K562 (cell line): ENCODE measurements around the gene NAT9. TPM values are rescaled to one million over a fixed set of nuclear protein-coding genes. Genes with fewer than 3 reads are reported as not detected.

Experiments
- ATAC-seq: fragments of 200-7000 bp; cut with Tn5 transposase; 3 replicates; pipeline ENCODE4 v1.9.1; 2020; ENCODE audit warnings: moderate library complexity
- BruUV-seq: library from RNA; stranded (reverse); fragments of 400-500 nt; replicated peaks from 2 replicates; lab custom pipeline; 2021; lab: Mats Ljungman, UMichigan
- CTCF ChIA-PET: fragments of 300-600 bp; formaldehyde crosslinking; extraction: SDS; loops from one replicate; lab custom pipeline; 2021; ENCODE audit warnings: low intra/inter-chr PET ratio; lab: Yijun Ruan, JAX
- POLR2A ChIA-PET: fragments of 300-600, 350-650 bp; sonication (Branson Sonifier 250); formaldehyde crosslinking; extraction: SDS; loops from one replicate; lab custom pipeline; 2021; ENCODE audit warnings: antibody characterized with exemption, inconsistent platforms; lab: Yijun Ruan, JAX
- DNase-seq, 4 experiments: peaks; one replicate each; pipeline versions ENCODE4 v3.0.0 to v3.0.0-alpha.2; 2011 to 2018; ENCODE audit warnings: low spot score in 3 of 4, mixed read lengths in 3 of 4; ENCODE audit errors: extremely low read depth in 1 of 4
- FAIRE-seq: peaks from 2 replicates; lab custom pipeline; 2011; peaks lifted over from hg19 to GRCh38; lab: Jason Lieb, UNC
- H2AFZ ChIP-seq: 2 replicates; pipeline ENCODE4 v1.6.0; 2011; ENCODE audit warnings: low read depth, low read length, control low read depth, inconsistent platforms
- H3K27ac ChIP-seq: fragments of 200-600 bp; 3 replicates; pipeline ENCODE4 v1.8.0; 2011; ENCODE audit warnings: low read depth, mild to moderate bottlenecking, control low read depth, inconsistent platforms, low read length, moderate library complexity, mixed read lengths; ENCODE audit errors: extremely low read depth
- H3K27me3 ChIP-seq, 2 experiments: fragments of 300-600 bp in 1 of 2; 2 replicates in 1 of 2; 3 replicates in 1 of 2; pipeline versions ENCODE4 v1.6.0 to v1.8.0; 2011; ENCODE audit warnings: inconsistent platforms in 2 of 2, low read length in 2 of 2, mild to moderate bottlenecking in 1 of 2, mixed read lengths in 1 of 2, moderate library complexity in 1 of 2; ENCODE audit not compliant: control insufficient read depth in 2 of 2, insufficient read depth in 2 of 2
- H3K36me3 ChIP-seq: fragments of 300-600 bp; 3 replicates; pipeline ENCODE4 v1.8.0; 2011; ENCODE audit warnings: mild to moderate bottlenecking, low read length, inconsistent platforms; ENCODE audit not compliant: control insufficient read depth, insufficient read depth
- H3K4me1 ChIP-seq, 2 experiments: fragments of 200-600 bp in 1 of 2; replicated peaks in 1 of 2; 2 replicates in 1 of 2; 3 replicates in 1 of 2; pipeline versions ENCODE4 v1.5.1 to v1.8.0; 2011; ENCODE audit warnings: inconsistent platforms in 2 of 2, low read length in 2 of 2, mild to moderate bottlenecking in 1 of 2, mixed read lengths in 1 of 2, moderate library complexity in 1 of 2; ENCODE audit not compliant: control insufficient read depth in 2 of 2, insufficient read depth in 2 of 2
- H3K4me2 ChIP-seq: 2 replicates; pipeline ENCODE4 v1.6.1; 2011; ENCODE audit warnings: low read length, control low read depth, inconsistent platforms, mixed read lengths; ENCODE audit not compliant: insufficient read depth
- H3K4me3 ChIP-seq: fragments of 200-600 bp; sonication (generic), shearing (Covaris generic); 2 replicates; pipeline ENCODE4 v1.5.1; 2016; ENCODE audit warnings: control low read depth, inconsistent platforms
- H3K79me2 ChIP-seq: fragments of 200-600 bp; 3 replicates; pipeline ENCODE4 v1.8.0; 2011; ENCODE audit warnings: low read length, inconsistent platforms; ENCODE audit not compliant: control insufficient read depth, insufficient read depth
- H3K9ac ChIP-seq, 2 experiments: 2 replicates each; pipeline versions ENCODE4 v1.6.0 to v1.6.1; 2011; ENCODE audit warnings: low read depth in 2 of 2, low read length in 2 of 2, control low read depth in 1 of 2, inconsistent platforms in 1 of 2, mild to moderate bottlenecking in 1 of 2, mixed read lengths in 1 of 2; ENCODE audit not compliant: insufficient read depth in 1 of 2
- H3K9me1 ChIP-seq: one replicate; pipeline ENCODE4 v1.6.0; 2011; ENCODE audit warnings: inconsistent platforms, mild to moderate bottlenecking, low read length, moderate library complexity; ENCODE audit not compliant: control insufficient read depth, insufficient read depth
- H3K9me3 ChIP-seq: replicated peaks from 2 replicates; pipeline ENCODE4 v1.5.1; 2011; ENCODE audit warnings: low read depth, low read length, inconsistent platforms; ENCODE audit not compliant: control insufficient read depth, insufficient read depth
- H4K20me1 ChIP-seq: replicated peaks from 2 replicates; pipeline ENCODE4 v1.6.1; 2011; ENCODE audit warnings: low read length, inconsistent platforms, mixed read lengths; ENCODE audit not compliant: control insufficient read depth, insufficient read depth
- CBX3 ChIP-seq, 2 experiments: IDR thresholded peaks; 1 replicate in 1 of 2; 2 replicates in 1 of 2; pipeline ENCODE4 v1.6.1; 2012; ENCODE audit warnings: inconsistent platforms in 2 of 2, low read length in 2 of 2, borderline replicate concordance in 1 of 2, control low read depth in 1 of 2
- GATA2 ChIP-seq: sonication (generic); formaldehyde crosslinking; IDR thresholded peaks from 2 replicates; pipeline ENCODE4 v1.4.0; 2020; ENCODE audit warnings: mild to moderate bottlenecking, missing genetic modification reagents
- IRF1 ChIP-seq: sonication (generic); formaldehyde crosslinking; IDR thresholded peaks from 2 replicates; pipeline ENCODE4 v1.8.0; 2022; ENCODE audit warnings: missing genetic modification reagents, mild to moderate bottlenecking, borderline replicate concordance
- MCM7 ChIP-seq, 2 experiments: fragments of 450-650 bp; IDR thresholded peaks; 2 replicates each; pipeline ENCODE4 v1.6.1; 2016 to 2018
- PHB2 ChIP-seq: fragments of 450-650 bp; IDR thresholded peaks from 2 replicates; pipeline ENCODE4 v1.6.1; 2017; ENCODE audit warnings: low read depth
- RUNX1 ChIP-seq: sonication (generic); IDR thresholded peaks from 2 replicates; pipeline ENCODE4 v1.6.1; 2016; ENCODE audit warnings: antibody characterized with exemption, low read depth
- ZFP1 ChIP-seq: fragments of 450-650 bp; formaldehyde crosslinking; IDR thresholded peaks from 2 replicates; pipeline ENCODE4 v1.4.0; 2020; ENCODE audit warnings: mild to moderate bottlenecking, mixed read lengths
- ZMIZ1 ChIP-seq, 2 experiments: fragments of 150-350 bp in 1 of 2; IDR thresholded peaks; 2 replicates each; pipeline ENCODE4 v1.6.1; 2012 to 2016; ENCODE audit warnings: low read depth in 2 of 2, low read length in 2 of 2, mild to moderate bottlenecking in 1 of 2, moderate library complexity in 1 of 2
- ZNF253 ChIP-seq: fragments of 250-450 bp; sonication (Bioruptor Pico); conservative IDR thresholded peaks from 2 replicates; pipeline ENCODE4 v1.6.1; 2021; ENCODE audit warnings: mild to moderate bottlenecking
- ZNF436 ChIP-seq: fragments of 250-450, 450-650 bp; sonication (Bioruptor Pico); formaldehyde crosslinking; IDR thresholded peaks from 2 replicates; pipeline ENCODE4 v1.7.0; 2020; ENCODE audit warnings: mild to moderate bottlenecking
- ZNF589 ChIP-seq: fragments of 200-800 bp; sonication (Bioruptor generic); IDR thresholded peaks from 2 replicates; pipeline ENCODE4 v1.6.1; 2016; ENCODE audit warnings: low read depth, missing genetic modification characterization, missing compliant biosample characterization
- ZNF740 ChIP-seq, 3 experiments: fragments of 200-800 bp in 1 of 3; sonication (Bioruptor generic) in 1 of 3; sonication (generic) in 1 of 3; formaldehyde crosslinking in 1 of 3; IDR thresholded peaks; 2 replicates each; pipeline versions ENCODE4 v1.6.1 to v1.8.0; 2016 to 2022; ENCODE audit warnings: mild to moderate bottlenecking in 2 of 3, missing compliant biosample characterization in 2 of 3, missing genetic modification characterization in 2 of 3, missing genetic modification reagents in 1 of 3
- WGBS: fragments of 100-300 bp; shearing (Covaris generic); methylation state at CpG from one replicate; pipeline ENCODE4 v1.1.6; 2016; ENCODE audit warnings: low coverage, mixed read lengths; ENCODE audit not compliant: insufficient coverage; ENCODE audit errors: missing lambda C conversion rate; 5-methylcytosine and 5-hydroxymethylcytosine counted together
- in situ Hi-C: fragments of 300-500 bp; cut with MboI; formaldehyde crosslinking; loops from 4 replicates; pipeline ENCODE4 v1.15.0; 2018; ENCODE audit warnings: inconsistent platforms, mixed read lengths
- intact Hi-C: fragments of 100-400 bp; cut with micrococcal nuclease; formaldehyde crosslinking; loops from 2 replicates; pipeline ENCODE4 v1.14.2; 2022
- polyA plus RNA-seq, 8 experiments: library from polyadenylated mRNA; depleted of rRNA in 4 of 8; stranded (reverse) in 5 of 8; unstranded in 3 of 8; fragments of >200 nt; fragmentation: Nextera tagmentation in 2 of 8; fragmentation: Illumina TruSeq in 1 of 8; extraction: Ambion mirVana in 2 of 8; extraction: Trizol in 1 of 8; gene quantifications; 2 replicates each; pipeline versions ENCODE4 v1.2.1 to v1.2.3, GENCODE V29; 2011 to 2014; ENCODE audit warnings: inconsistent platforms in 1 of 8, missing spikeins in 1 of 8
- total RNA-seq, 7 experiments: library from RNA; depleted of rRNA in 6 of 7; stranded (reverse); fragments of >200 nt in 6 of 7; fragmentation: Illumina TruSeq in 2 of 7; extraction: Trizol in 2 of 7; gene quantifications; 2 replicates each; pipeline versions ENCODE4 v1.2.1 to v1.2.3, GENCODE V29; 2011 to 2021; ENCODE audit warnings: low replicate concordance in 1 of 7
- TF ChIP-seq, protein P1 (sequence below): sonication (generic); formaldehyde crosslinking; IDR thresholded peaks from 2 replicates; pipeline ENCODE4 v1.9.0; 2022; ENCODE audit warnings: mild to moderate bottlenecking, missing genetic modification reagents
- TF ChIP-seq, protein P2 (sequence below): fragments of 450-650 bp; formaldehyde crosslinking; IDR thresholded peaks from 2 replicates; pipeline ENCODE4 v1.4.0; 2020; ENCODE audit warnings: mild to moderate bottlenecking, moderate library complexity

The NAT9 gene
- total and polyA plus RNA-seq, 9 of the 15 experiments (the other 6 are each of a cell fraction or from before 2014, with no cell fraction given) = 4.2 to 63.6 (median 40.8) TPM

GRCh38 chr17:74822335-74822938 lies 46.3 kb upstream of the NAT9 start:
- H3K4me2 ChIP-seq = no peak overlapping the region
- H3K4me3 ChIP-seq = no peak overlapping the region
- ChIA-PET CTCF (no interaction called here), POLR2A (interaction anchor here (0.6 to 1.9 kb wide), 2 partner anchors 14 to 74 kb away, joined by 3 to 6 read pairs; no protein-coding TSS in a partner anchor)
- H3K79me2 ChIP-seq = no peaks in the 10 kb centered on the region
- ATAC-seq = no peak
- DNase-seq = no peak
- H3K4me1 ChIP-seq = peaks cover 0 to 7% of the 10 kb centered on the region in 2 experiments; a peak in 1 of 5 replicates
- intact Hi-C loops = no loop called here
- peaks cover 2% of the 10 kb centered on the region for H3K9me1 ChIP-seq
- no peaks in the 10 kb centered on the region for H3K36me3 ChIP-seq
- H3K27ac ChIP-seq = no peak overlapping the region
- H2AFZ ChIP-seq = no peak overlapping the region
- in situ Hi-C loops = no loop called here
- H3K9me3 ChIP-seq = no peaks in the 10 kb centered on the region
- no peak for FAIRE-seq
- no peaks in the 10 kb centered on the region for H3K27me3 ChIP-seq
- peaks cover 11% of the 10 kb centered on the region; the same call in 1 of the 2 replicates for H4K20me1 ChIP-seq
- WGBS = 63% methylated on average over 15 of the region's 15 CpGs
- no TSS peak for BruUV-seq
- no peak overlapping the region for H3K9ac ChIP-seq
- TF ChIP-seq ZNF436 (CRISPR knock-in tag) = no peak
- no peak for TF ChIP-seq ZMIZ1 (IDR thresholded peaks at IDR 0.05; ENCODE audit: low read depth in 2 of 2, low read length in 2 of 2)
- TF ChIP-seq MCM7 (IDR thresholded peaks at IDR 0.05) = no peak
- TF ChIP-seq ZNF589 = no peak
- TF ChIP-seq ZNF253 (CRISPR knock-in tag) = no peak
- TF ChIP-seq, protein P1, sequence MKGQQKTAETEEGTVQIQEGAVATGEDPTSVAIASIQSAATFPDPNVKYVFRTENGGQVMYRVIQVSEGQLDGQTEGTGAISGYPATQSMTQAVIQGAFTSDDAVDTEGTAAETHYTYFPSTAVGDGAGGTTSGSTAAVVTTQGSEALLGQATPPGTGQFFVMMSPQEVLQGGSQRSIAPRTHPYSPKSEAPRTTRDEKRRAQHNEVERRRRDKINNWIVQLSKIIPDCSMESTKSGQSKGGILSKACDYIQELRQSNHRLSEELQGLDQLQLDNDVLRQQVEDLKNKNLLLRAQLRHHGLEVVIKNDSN (CRISPR knock-in tag) = no peak
- TF ChIP-seq IRF1 (CRISPR knock-in tag) = no peak
- TF ChIP-seq, protein P2, sequence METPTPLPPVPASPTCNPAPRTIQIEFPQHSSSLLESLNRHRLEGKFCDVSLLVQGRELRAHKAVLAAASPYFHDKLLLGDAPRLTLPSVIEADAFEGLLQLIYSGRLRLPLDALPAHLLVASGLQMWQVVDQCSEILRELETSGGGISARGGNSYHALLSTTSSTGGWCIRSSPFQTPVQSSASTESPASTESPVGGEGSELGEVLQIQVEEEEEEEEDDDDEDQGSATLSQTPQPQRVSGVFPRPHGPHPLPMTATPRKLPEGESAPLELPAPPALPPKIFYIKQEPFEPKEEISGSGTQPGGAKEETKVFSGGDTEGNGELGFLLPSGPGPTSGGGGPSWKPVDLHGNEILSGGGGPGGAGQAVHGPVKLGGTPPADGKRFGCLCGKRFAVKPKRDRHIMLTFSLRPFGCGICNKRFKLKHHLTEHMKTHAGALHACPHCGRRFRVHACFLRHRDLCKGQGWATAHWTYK (CRISPR knock-in tag) = no peak
- TF ChIP-seq CBX3 (IDR thresholded peaks at IDR 0.05; ENCODE audit: borderline replicate concordance in 1 of 2, low read length in 2 of 2) = no peak
- no peak for TF ChIP-seq RUNX1
- TF ChIP-seq GATA2 (CRISPR knock-in tag) = no peak
- TF ChIP-seq ZFP1 (CRISPR knock-in tag) = no peak
- no peak for TF ChIP-seq ZNF740 (CRISPR knock-in tag; IDR thresholded peaks at IDR 0.05)
- TF ChIP-seq ZNF740 (tag; IDR thresholded peaks at IDR 0.05) = no peak
- no peak for TF ChIP-seq PHB2
